H1 (cell line): ENCODE data around the gene ARHGEF16. TPM values are rescaled to one million over a fixed set of nuclear protein-coding genes. Genes with fewer than 3 reads are reported as not detected.

Source experiments
- CBX5 ChIP-seq: fragments of 300-800, 300-1000 bp; sonication (generic); IDR thresholded peaks from 2 replicates; pipeline ENCODE4 v1.7.1; 2016; ENCODE audit warnings: antibody characterized with exemption, low read length, low read depth
- KDM5A ChIP-seq: fragments of 200-600 bp; IDR thresholded peaks from 2 replicates; pipeline ENCODE4 v1.7.1; 2012; ENCODE audit warnings: mild to moderate bottlenecking, low read length, inconsistent platforms, mixed read lengths
- SP2 ChIP-seq: IDR thresholded peaks from 2 replicates; pipeline ENCODE4 v1.6.1; 2012; ENCODE audit warnings: mild to moderate bottlenecking, low read length, inconsistent platforms
- TAF7 ChIP-seq: optimal IDR thresholded peaks from 2 replicates; pipeline ENCODE3; 2011; ENCODE audit warnings: low read depth, mild to moderate bottlenecking, inconsistent platforms, low read length, moderate library complexity, borderline replicate concordance
- TBP ChIP-seq: IDR thresholded peaks from 2 replicates; pipeline ENCODE4 v1.6.1; 2011; ENCODE audit warnings: low read depth, low read length, improper control_type of control experiment
- polyA plus RNA-seq, 7 experiments: library from polyadenylated mRNA; depleted of rRNA in 3 of 7; stranded (reverse) in 5 of 7; unstranded in 2 of 7; fragments of >200 nt in 5 of 7; fragments of 200-250 nt in 2 of 7; gene quantifications; 1 replicate in 5 of 7; 2 replicates in 1 of 7; 4 replicates in 1 of 7; pipeline versions ENCODE4 v1.2.1 to v1.2.3, GENCODE V29; 2011 to 2013; ENCODE audit warnings: missing spikeins in 2 of 7, mixed read lengths in 2 of 7
- total RNA-seq: library from RNA; stranded (reverse); fragmentation: NEBNext Ultra II Directional; extraction: Animal tissue kit (Norgen Biotek cat#: 25700); gene quantifications from 2 replicates; pipeline ENCODE4 v1.2.1, GENCODE V29; 2021

ARHGEF16 gene
- total and polyA plus RNA-seq, 2 of the 8 experiments (the other 6 are each of a cell fraction or from before 2014, with no cell fraction given): 18.3 to 20.7 TPM

DNA sequence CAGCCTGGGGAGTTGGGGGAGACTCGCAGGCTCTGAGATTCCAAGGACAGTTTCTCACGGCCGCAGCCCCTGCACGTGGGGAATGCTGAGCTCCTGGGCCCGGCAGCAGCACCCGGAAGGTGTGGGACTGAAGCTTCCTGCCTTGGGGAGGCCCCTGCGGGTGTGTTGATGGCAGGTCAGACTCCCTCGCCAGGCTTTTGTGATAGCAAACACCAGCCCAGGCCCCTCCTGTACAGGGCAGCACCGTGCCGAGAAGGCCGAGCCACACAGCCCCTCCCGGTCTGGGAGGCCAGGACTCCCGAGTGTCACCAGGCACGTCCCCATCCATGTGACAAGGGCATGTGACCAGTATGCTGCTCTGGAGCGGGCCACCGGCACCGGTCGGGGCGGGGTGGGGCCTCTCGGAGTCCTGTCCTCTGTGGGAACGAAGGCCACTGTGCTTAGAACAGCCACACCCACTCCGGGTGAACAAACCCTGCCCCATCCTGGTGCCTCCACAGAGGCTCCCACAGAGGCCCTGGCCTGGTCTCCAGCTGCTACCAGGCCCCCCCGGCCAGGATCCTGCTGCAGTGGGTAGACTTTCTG, 31.1 kb upstream of the ARHGEF16 start (continued):
- TF ChIP-seq CBX5 (no peak), TAF7 (no peak), SP2 (no peak), TBP (no peak), KDM5A (no peak)
- TF ChIP-seq, all 59 proteins: peak for 0
